ENCODE measurements around the gene PREX1.

The PREX1 gene

DNA sequence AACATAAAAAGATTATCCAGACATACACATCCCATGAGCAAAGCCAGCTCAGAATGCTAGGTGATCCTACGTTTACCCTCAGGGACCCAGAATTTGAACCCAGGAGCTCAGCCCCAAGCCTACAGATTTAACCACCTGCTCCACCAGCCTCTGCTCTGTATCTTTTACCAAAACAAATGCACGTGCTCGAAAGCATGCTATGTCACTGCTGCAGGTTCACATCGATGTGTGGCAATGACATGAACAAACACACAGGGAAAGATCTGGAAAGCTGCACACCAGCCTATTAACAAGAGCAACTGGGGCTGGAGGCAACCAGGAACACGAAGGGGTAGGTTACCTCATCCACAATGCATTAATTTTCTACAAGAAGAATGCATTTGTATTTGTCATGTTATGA, 32.1 kb downstream of the PREX1 start:
- POLR2A ChIA-PET, result interaction anchor here (0.6 kb wide), 1 partner anchor 129 kb away, joined by 3 read pairs; no protein-coding TSS in a partner anchor
- Histone ChIP-seq H3K27me3 (replicated peaks in 2 of 5; ENCODE audit: control insufficient read depth in 4 of 5, insufficient read depth in 5 of 5, low read length in 4 of 5) (no peaks in the 10 kb centered on the region), H3K27ac (ENCODE audit: insufficient read depth in 1 of 2, low read depth in 1 of 2, low read length in 2 of 2, poor library complexity in 1 of 2, severe bottlenecking in 2 of 2) (no peak overlapping the region), H3K4me1 (ENCODE audit: control extremely low read depth in 1 of 4, control insufficient read depth in 4 of 4, insufficient read depth in 4 of 4, low read length in 3 of 4) (peaks cover 6 to 60% (median 53%) of the 10 kb centered on the region in 4 experiments), H3K9me3 (ENCODE audit: control extremely low read depth in 1 of 5, control insufficient read depth in 4 of 5, insufficient read depth in 2 of 5, low read depth in 1 of 5, low read length in 4 of 5) (no peaks in the 10 kb centered on the region), H3K36me3 (ENCODE audit: control insufficient read depth in 4 of 4, insufficient read depth in 4 of 4, low read length in 3 of 4) (no peaks in the 10 kb centered on the region), H3K4me3 (ENCODE audit: control insufficient read depth in 1 of 7, extremely low read depth in 1 of 7, insufficient read depth in 4 of 7, low read depth in 2 of 7, low read length in 6 of 7) (no peak overlapping the region)
- CTCF ChIA-PET, result interaction anchor here (0.5 to 0.7 kb wide), 2 partner anchors 61 to 82 kb away, joined by 3 to 4 read pairs; no protein-coding TSS in a partner anchor
- WGBS (ENCODE audit: insufficient coverage), result 75% methylated on average over 4 of the region's 5 CpGs
- no peak for DNase-seq

DNA sequence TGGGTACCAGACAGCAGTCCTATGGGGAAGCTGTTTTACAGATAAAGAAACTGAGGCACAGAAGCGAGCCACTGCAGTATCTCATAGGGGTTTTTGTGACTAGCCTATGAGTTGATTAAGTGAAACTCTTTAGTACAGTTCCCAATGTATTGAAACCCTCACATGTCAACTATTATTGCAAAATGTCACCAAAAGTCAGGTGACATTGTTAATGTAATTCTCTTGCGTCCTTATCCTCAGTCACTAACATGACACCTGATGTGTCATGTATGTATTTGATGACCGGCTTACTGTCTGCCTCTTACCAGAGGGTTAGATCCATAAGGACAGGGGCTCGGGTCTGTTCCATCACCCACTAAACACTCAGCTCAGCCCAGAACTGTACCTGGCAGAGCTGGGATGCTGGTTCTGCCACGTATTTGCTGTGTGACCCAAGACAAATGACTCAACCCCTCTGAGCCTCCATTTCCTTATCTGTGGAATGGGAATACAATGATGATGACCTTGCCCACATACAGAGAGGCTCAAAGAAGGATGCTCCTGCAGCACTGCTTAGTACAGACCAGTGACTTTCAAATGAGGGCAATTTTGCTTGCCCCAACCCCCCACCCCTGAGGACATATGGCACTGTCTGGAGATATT, 32.9 kb downstream of the PREX1 start:
- Histone ChIP-seq H3K9me3 (ENCODE audit: control extremely low read depth in 1 of 5, control insufficient read depth in 4 of 5, insufficient read depth in 2 of 5, low read depth in 1 of 5, low read length in 4 of 5) (no peaks in the 10 kb centered on the region), H3K27me3 (replicated peaks in 2 of 5; ENCODE audit: control insufficient read depth in 4 of 5, insufficient read depth in 5 of 5, low read length in 4 of 5) (no peaks in the 10 kb centered on the region), H3K36me3 (ENCODE audit: control insufficient read depth in 4 of 4, insufficient read depth in 4 of 4, low read length in 3 of 4) (no peaks in the 10 kb centered on the region), H3K4me1 (ENCODE audit: control extremely low read depth in 1 of 4, control insufficient read depth in 4 of 4, insufficient read depth in 4 of 4, low read length in 3 of 4) (peaks cover 6 to 62% (median 53%) of the 10 kb centered on the region in 4 experiments), H3K4me3 (ENCODE audit: control insufficient read depth in 1 of 7, extremely low read depth in 1 of 7, insufficient read depth in 4 of 7, low read depth in 2 of 7, low read length in 6 of 7) (no peak overlapping the region), H3K27ac (ENCODE audit: insufficient read depth in 1 of 2, low read depth in 1 of 2, low read length in 2 of 2, poor library complexity in 1 of 2, severe bottlenecking in 2 of 2) (peak overlapping the region in 1 of 2 experiments; percentile 36)
- CTCF ChIA-PET, result interaction anchor here (0.7 to 1.7 kb wide), 2 partner anchors 56 to 60 kb away, joined by 3 to 4 read pairs; no protein-coding TSS in a partner anchor
- POLR2A ChIA-PET, result no interaction called here
- 80% methylated on average over 1 of the region's 5 CpGs for WGBS (ENCODE audit: insufficient coverage)
- no peak for DNase-seq

DNA sequence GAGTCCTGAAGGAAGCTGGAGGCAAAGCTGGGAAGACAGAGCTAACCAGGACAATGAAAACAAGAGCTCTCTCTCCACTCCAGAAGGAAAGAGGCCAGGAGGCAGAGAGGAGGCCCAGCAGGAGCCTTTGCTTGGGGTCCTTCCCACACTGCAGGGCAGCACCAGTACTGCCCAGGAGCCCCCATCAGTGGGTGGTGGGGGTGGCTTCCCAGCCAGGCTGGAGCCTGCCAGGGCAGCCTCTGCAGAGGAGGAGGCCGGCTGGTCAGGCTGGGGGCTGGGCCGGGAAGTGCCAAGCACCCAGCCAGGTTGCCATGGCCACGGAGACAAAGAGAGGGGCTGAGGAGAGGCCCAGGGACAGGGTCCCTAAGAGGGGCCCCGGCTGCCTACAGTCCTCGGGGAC, 33.4 kb downstream of the PREX1 start:
- 39% methylated on average over 5 of the region's 5 CpGs for WGBS (ENCODE audit: insufficient coverage)
- no peaks in the 10 kb centered on the region for H3K9me3 ChIP-seq (ENCODE audit: control extremely low read depth in 1 of 5, control insufficient read depth in 4 of 5, insufficient read depth in 2 of 5, low read depth in 1 of 5, low read length in 4 of 5)
- POLR2A ChIA-PET, result no interaction called here
- CTCF ChIA-PET, result interaction anchor here (1.7 kb wide), 1 partner anchor 55 kb away, joined by 4 read pairs; no protein-coding TSS in a partner anchor
- no peaks in the 10 kb centered on the region for H3K36me3 ChIP-seq (ENCODE audit: control insufficient read depth in 4 of 4, insufficient read depth in 4 of 4, low read length in 3 of 4)
- peak in 1 of 3 donors; percentile 71 for DNase-seq
- peak overlapping the region in 1 of 2 experiments; percentile 36 for H3K27ac ChIP-seq (ENCODE audit: insufficient read depth in 1 of 2, low read depth in 1 of 2, low read length in 2 of 2, poor library complexity in 1 of 2, severe bottlenecking in 2 of 2)
- H3K4me3 ChIP-seq (ENCODE audit: control insufficient read depth in 1 of 7, extremely low read depth in 1 of 7, insufficient read depth in 4 of 7, low read depth in 2 of 7, low read length in 6 of 7), result no peak overlapping the region
- no peaks in the 10 kb centered on the region for H3K27me3 ChIP-seq (replicated peaks in 2 of 5; ENCODE audit: control insufficient read depth in 4 of 5, insufficient read depth in 5 of 5, low read length in 4 of 5)
- H3K4me1 ChIP-seq (ENCODE audit: control extremely low read depth in 1 of 4, control insufficient read depth in 4 of 4, insufficient read depth in 4 of 4, low read length in 3 of 4), result peaks cover 6 to 61% (median 52%) of the 10 kb centered on the region in 4 experiments

DNA sequence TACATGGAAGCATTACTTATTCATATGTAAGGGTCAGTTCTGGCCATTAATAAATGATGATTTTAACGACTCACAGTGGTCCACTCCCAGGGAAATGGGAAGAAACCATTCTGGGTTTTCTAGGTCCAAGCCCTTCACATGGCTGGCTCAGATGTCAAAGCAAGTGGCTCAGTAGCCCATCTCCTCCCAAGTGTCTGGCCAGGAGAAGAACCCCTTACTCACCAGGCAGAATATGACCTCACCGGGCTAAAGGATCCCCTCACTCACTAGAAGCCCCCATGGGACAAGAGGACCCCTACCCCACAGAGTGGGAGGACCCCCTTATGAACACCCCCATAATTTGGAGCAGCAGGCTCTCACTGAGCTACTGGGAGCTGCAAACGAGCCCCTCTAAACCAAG, 34.0 kb downstream of the PREX1 start:
- no peak overlapping the region for H3K4me3 ChIP-seq (ENCODE audit: control insufficient read depth in 1 of 7, extremely low read depth in 1 of 7, insufficient read depth in 4 of 7, low read depth in 2 of 7, low read length in 6 of 7)
- no peaks in the 10 kb centered on the region for H3K27me3 ChIP-seq (replicated peaks in 2 of 5; ENCODE audit: control insufficient read depth in 4 of 5, insufficient read depth in 5 of 5, low read length in 4 of 5)
- no peaks in the 10 kb centered on the region for H3K36me3 ChIP-seq (ENCODE audit: control insufficient read depth in 4 of 4, insufficient read depth in 4 of 4, low read length in 3 of 4)
- H3K27ac ChIP-seq (ENCODE audit: insufficient read depth in 1 of 2, low read depth in 1 of 2, low read length in 2 of 2, poor library complexity in 1 of 2, severe bottlenecking in 2 of 2), result peak overlapping the region in 1 of 2 experiments; percentile 36
- WGBS (ENCODE audit: insufficient coverage), result 70% methylated on average over 2 of the region's 3 CpGs
- ChIA-PET CTCF (interaction anchor here (1.6 to 1.7 kb wide), 2 partner anchors 32 to 55 kb away, joined by 4 read pairs; no protein-coding TSS in a partner anchor), POLR2A (no interaction called here)
- H3K9me3 ChIP-seq (ENCODE audit: control extremely low read depth in 1 of 5, control insufficient read depth in 4 of 5, insufficient read depth in 2 of 5, low read depth in 1 of 5, low read length in 4 of 5), result no peaks in the 10 kb centered on the region
- H3K4me1 ChIP-seq (ENCODE audit: control extremely low read depth in 1 of 4, control insufficient read depth in 4 of 4, insufficient read depth in 4 of 4, low read length in 3 of 4), result peaks cover 6 to 61% (median 54%) of the 10 kb centered on the region in 4 experiments
- no peak for DNase-seq

DNA sequence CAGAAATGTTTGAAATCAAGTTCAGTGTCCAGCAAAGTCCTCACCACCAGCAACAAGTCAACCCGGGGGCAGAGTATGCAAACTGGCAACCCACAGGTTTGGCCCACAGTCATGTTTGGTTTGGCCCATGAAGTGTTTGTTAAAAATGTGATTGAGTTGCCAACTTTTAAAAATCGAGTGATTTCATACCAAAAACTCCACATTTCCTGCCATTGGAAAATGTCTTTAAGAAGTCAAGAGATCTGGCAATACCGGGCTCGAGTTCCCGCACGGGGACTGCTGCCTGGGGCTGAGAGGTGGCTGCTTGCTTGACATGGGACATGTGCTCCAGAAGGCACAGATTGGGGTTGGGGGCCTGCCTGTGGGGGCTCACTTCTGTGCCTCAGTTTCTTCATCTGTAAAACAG, 36.1 kb downstream of the PREX1 start:
- ChIA-PET CTCF (interaction anchor here (0.6 to 2.6 kb wide), 9 partner anchors 10 to 134 kb away, joined by 3 to 15 read pairs (median 4); no protein-coding TSS in a partner anchor), POLR2A (interaction anchor here (0.6 kb wide), 1 partner anchor 117 kb away, joined by 3 read pairs; no protein-coding TSS in a partner anchor)

DNA sequence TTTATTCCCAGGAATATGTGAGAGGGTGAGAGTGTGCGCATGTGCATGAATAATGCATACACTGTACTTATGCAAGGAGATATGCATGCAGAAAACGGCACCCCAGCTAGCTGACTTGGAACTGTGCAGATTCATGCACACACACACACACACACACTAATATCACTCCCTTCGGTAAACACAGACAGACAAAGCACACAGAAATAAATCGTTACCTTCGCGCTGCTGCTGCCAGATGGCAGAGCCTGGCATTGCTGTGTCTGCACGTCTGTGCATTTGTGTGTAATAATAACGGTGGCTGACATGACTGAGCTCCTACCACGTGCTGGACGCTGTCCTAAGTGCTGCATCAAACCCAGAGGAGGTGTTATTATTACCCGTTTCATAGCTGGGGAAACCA, 36.8 kb downstream of the PREX1 start:
- CTCF ChIA-PET, result interaction anchor here (0.6 to 2.6 kb wide), 8 partner anchors 10 to 67 kb away, joined by 3 to 15 read pairs (median 4); no protein-coding TSS in a partner anchor
- no peaks in the 10 kb centered on the region for H3K27me3 ChIP-seq (replicated peaks in 2 of 5; ENCODE audit: control insufficient read depth in 4 of 5, insufficient read depth in 5 of 5, low read length in 4 of 5)
- 21% methylated on average over 4 of the region's 11 CpGs for WGBS (ENCODE audit: insufficient coverage)
- DNase-seq, result peak; percentile 49 to 87 (median 78)
- POLR2A ChIA-PET, result interaction anchor here (0.7 kb wide), 1 partner anchor 20 kb away, joined by 3 read pairs; no protein-coding TSS in a partner anchor
- H3K4me3 ChIP-seq (ENCODE audit: control insufficient read depth in 1 of 7, extremely low read depth in 1 of 7, insufficient read depth in 4 of 7, low read depth in 2 of 7, low read length in 6 of 7), result peak overlapping the region in 1 of 7 experiments; percentile 21
- peaks cover 10 to 70% (median 62%) of the 10 kb centered on the region in 4 experiments for H3K4me1 ChIP-seq (ENCODE audit: control extremely low read depth in 1 of 4, control insufficient read depth in 4 of 4, insufficient read depth in 4 of 4, low read length in 3 of 4)
- no peak overlapping the region for H3K27ac ChIP-seq (ENCODE audit: insufficient read depth in 1 of 2, low read depth in 1 of 2, low read length in 2 of 2, poor library complexity in 1 of 2, severe bottlenecking in 2 of 2)
- no peaks in the 10 kb centered on the region for H3K36me3 ChIP-seq (ENCODE audit: control insufficient read depth in 4 of 4, insufficient read depth in 4 of 4, low read length in 3 of 4)
- H3K9me3 ChIP-seq (ENCODE audit: control extremely low read depth in 1 of 5, control insufficient read depth in 4 of 5, insufficient read depth in 2 of 5, low read depth in 1 of 5, low read length in 4 of 5), result no peaks in the 10 kb centered on the region

More for the DNA sequence above, 36.1 kb downstream of the PREX1 start:
- Histone ChIP-seq H3K9me3 (ENCODE audit: control extremely low read depth in 1 of 5, control insufficient read depth in 4 of 5, insufficient read depth in 2 of 5, low read depth in 1 of 5, low read length in 4 of 5) (no peaks in the 10 kb centered on the region), H3K27ac (ENCODE audit: insufficient read depth in 1 of 2, low read depth in 1 of 2, low read length in 2 of 2, poor library complexity in 1 of 2, severe bottlenecking in 2 of 2) (peak overlapping the region in 1 of 2 experiments; percentile 8), H3K36me3 (ENCODE audit: control insufficient read depth in 4 of 4, insufficient read depth in 4 of 4, low read length in 3 of 4) (no peaks in the 10 kb centered on the region), H3K4me1 (ENCODE audit: control extremely low read depth in 1 of 4, control insufficient read depth in 4 of 4, insufficient read depth in 4 of 4, low read length in 3 of 4) (peaks cover 10 to 64% (median 56%) of the 10 kb centered on the region in 4 experiments), H3K4me3 (ENCODE audit: control insufficient read depth in 1 of 7, extremely low read depth in 1 of 7, insufficient read depth in 4 of 7, low read depth in 2 of 7, low read length in 6 of 7) (no peak overlapping the region), H3K27me3 (replicated peaks in 2 of 5; ENCODE audit: control insufficient read depth in 4 of 5, insufficient read depth in 5 of 5, low read length in 4 of 5) (no peaks in the 10 kb centered on the region)
- no peak for DNase-seq
- WGBS (ENCODE audit: insufficient coverage), result 84% methylated on average over 5 of the region's 6 CpGs

Data from common myeloid progenitor, CD34-positive (primary cell).